ENCODE results near the gene NR1H2.

- no peak for TF ChIP-seq CTCF (IDR thresholded peaks at IDR 0.05)
- no peak for TF ChIP-seq POLR2A (IDR thresholded peaks at IDR 0.05)
- TF ChIP-seq EP300 (IDR thresholded peaks at IDR 0.05) = no peak
These were observed 42.8 kb downstream of the NR1H2 start for GRCh38 chr19:50419022-50419579.

All from tibial nerve (tissue), 4 donors.